VCaP (cell line): ENCODE results near the gene SDR9C7.
"Not testable (repeated sequence)": the region's sequence is repeated elsewhere in the genome, so short reads cannot be mapped to it uniquely, and the experiment has no call there.

Experiments
- H3K27ac ChIP-seq: fragments of 450-650 bp; 2 replicates; pipeline ENCODE4 v1.5.1; 2017
- CTCF ChIP-seq: fragments of 450-650 bp; conservative IDR thresholded peaks from 2 replicates; pipeline ENCODE4 v1.5.1; 2017; ENCODE audit warnings: mild to moderate bottlenecking, moderate library complexity

Gene SDR9C7

GRCh38 chr12:56933826-56934625 is at the start of gene SDR9C7:
Gene SDR9C7, minus strand, starts transcription at chr12:56934408. Its CDS starts 147 bp downstream, at chr12:56934261.
- H3K27ac ChIP-seq: peak within 1 kb of the TSS; percentile 39
- TF ChIP-seq CTCF: no peak

DNA sequence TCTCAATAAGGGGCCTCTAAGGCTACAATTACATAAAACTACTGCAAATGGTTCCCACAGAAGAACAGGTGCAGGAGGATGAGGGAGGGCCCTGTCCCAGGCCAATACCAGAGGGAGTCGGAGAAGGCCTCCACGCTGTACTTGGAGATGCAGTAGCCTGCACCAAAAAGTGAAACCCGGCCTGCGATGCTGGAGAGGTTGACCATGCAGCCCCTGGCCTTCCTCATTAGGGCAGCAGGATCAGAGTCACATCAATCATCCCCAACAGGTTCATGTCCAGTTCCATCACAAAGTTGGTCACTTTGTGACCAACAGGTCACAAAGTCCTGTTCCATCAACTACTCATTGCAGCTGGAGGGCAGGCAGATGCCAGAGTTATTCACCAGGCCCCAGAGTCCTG is 49.2 kb upstream of the SDR9C7 start:
- H3K27ac ChIP-seq: no peak overlapping the region
- TF ChIP-seq CTCF: no peak

DNA sequence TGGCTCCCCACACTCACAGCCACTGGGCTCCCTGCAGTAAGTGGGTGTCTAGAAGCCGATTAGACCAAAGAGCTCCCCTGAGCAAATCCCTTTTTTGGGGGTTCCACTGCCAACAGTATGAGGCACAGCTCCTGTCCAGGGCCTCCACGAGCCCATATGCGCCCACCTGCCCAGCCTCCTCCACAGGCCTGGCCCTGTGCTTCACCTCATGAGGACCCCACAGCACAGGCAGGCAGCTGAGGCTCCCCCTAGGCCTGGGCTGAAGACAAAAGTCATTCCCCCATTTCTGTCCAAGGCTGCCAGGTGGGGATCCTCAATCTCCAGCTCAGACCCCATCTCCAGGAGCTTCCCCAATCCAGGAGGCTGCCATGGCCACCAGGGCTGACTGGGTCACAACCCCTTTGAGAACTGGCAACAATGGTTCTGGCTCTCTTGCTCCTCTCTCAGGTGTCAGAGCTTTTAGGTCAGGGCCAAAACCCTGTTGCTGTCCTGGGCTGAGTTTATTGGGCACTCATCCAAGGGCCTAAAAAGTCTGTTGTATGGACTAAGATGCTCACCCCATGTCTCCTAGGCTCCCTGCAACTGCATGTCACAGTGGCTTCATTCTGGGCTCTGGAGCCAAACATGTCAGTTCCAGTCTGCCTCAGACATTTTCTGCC is 48.5 kb upstream of the SDR9C7 start:
- not testable (repeated sequence) for H3K27ac ChIP-seq

DNA sequence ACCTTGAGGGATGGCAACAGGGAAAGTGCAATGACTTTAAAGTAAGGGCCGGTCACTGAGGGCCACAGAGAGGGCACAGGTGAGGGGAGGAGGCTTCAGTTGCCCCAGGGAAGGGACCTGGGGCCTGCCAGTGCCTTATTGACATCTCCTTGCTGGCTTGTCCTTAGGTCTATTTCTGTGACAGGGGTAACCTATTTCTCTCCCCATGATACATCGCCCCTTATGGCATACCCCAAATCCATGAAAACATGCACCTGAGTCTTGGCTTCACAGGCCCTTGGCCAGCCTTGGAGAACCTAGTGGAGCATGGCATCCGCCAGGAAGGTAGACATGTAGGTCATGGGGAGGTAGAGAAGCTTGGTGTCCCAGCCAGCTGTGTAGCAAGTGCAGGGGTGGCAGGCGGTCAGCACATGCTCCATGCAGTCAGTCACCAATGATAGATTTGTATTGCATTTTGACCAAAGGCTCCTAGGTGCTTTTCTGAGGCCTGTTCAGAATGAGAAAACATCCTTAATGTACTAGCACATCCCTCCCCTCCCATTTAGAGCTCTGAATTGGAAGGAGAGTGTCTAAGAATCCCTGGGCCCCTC is 46.8 kb upstream of the SDR9C7 start:
- no peak overlapping the region for H3K27ac ChIP-seq
- no peak for TF ChIP-seq CTCF

- no peak overlapping the region for H3K27ac ChIP-seq
- TF ChIP-seq CTCF: no peak
Observed at GRCh38 chr12:56980268-56980667, 46.1 kb upstream of the SDR9C7 start.

- no peak for TF ChIP-seq CTCF
- no peak overlapping the region for H3K27ac ChIP-seq
Observed at GRCh38 chr12:56979628-56980027, 45.4 kb upstream of the SDR9C7 start.

- no peak overlapping the region for H3K27ac ChIP-seq
- no peak for TF ChIP-seq CTCF
Observed at GRCh38 chr12:56978397-56979138, 44.4 kb upstream of the SDR9C7 start.

GRCh38 chr12:56977361-56977760 is 43.2 kb upstream of the SDR9C7 start:
- not testable (repeated sequence) for H3K27ac ChIP-seq

GRCh38 chr12:56974224-56974623 is 40.0 kb upstream of the SDR9C7 start:
- not testable (repeated sequence) for H3K27ac ChIP-seq

GRCh38 chr12:56968910-56969309 is 34.7 kb upstream of the SDR9C7 start:
- H3K27ac ChIP-seq: not testable (repeated sequence)

DNA sequence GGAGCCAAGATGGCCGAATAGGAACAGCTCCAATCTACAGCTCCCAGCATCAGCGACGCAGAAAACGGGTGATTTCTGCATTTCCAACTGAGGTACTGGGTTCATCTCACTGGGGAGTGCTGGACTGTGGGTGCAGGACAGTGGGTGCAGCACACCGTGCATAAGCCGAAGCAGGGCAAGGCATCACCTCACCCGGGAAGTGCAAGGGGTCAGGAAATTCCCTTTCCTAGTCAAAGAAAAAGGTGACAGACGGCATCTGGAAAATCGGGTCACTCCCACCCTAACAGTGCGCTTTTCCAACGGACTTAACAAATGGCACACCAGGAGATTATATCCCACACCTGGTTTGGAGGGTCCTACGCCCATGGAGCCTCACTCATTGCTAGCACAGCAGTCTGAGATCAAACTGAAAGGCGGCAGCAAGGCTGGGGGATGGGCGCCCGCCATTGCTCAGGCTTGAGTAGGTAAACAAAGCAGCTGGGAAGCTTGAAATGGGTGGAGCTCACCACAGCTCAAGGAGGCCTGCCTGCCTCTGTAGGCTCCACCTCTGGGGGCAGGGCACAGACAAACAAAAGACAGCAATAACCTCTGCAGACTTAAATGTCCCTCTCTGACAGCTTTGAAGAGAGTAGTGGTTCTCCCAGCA is 31.9 kb upstream of the SDR9C7 start:
- not testable (repeated sequence) for H3K27ac ChIP-seq

DNA sequence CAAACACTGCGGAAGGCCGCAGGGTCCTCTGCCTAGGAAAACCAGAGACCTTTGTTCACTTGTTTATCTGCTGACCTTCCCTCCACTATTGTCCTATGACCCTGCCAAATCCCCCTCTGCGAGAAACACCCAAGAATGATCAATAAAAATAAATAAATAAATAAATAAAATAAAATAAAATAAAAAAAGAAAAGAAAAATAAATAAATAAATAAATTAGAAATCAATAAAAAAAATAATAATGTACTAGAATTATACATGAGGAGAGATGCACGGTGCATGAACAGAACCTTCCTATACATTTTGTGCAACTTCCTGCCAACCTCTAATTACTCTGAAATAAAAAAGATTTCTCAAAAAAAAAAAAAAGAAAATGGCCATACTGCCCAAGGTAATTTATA is 30.9 kb upstream of the SDR9C7 start:
- H3K27ac ChIP-seq: not testable (repeated sequence)
